Uterus (tissue), 4 donors: ENCODE results near the gene NRXN2. TPM values are rescaled to one million over a fixed set of nuclear protein-coding genes. Genes with fewer than 3 reads are reported as not detected.

ENCODE experiments used
- DNase-seq, 2 donors: peaks; one replicate each; pipeline ENCODE4 v3.0.0-alpha.2; 2019 to 2020
- H3K27ac ChIP-seq, 2 donors: fragments of 200-600 bp; sonication (generic); 1 replicate in 1 of 2; 2 replicates in 1 of 2; pipeline ENCODE4 v1.5.1; 2016 to 2018
- H3K27me3 ChIP-seq, 2 donors: fragments of 200-600 bp; sonication (generic); one replicate each; pipeline ENCODE4 v1.5.1; 2018 to 2019; ENCODE audit warnings: control low read depth in 1 of 2
- H3K36me3 ChIP-seq, 2 donors: fragments of 200-600 bp; sonication (generic); one replicate each; pipeline ENCODE4 v1.5.1; 2019; ENCODE audit warnings: control low read depth in 1 of 2
- H3K4me1 ChIP-seq, 2 donors: fragments of 200-600 bp; sonication (generic); one replicate each; pipeline ENCODE4 v1.5.1; 2018 to 2019; ENCODE audit warnings: control low read depth in 1 of 2
- H3K4me3 ChIP-seq, 2 donors: fragments of 200-600 bp; sonication (generic); 1 replicate in 1 of 2; 2 replicates in 1 of 2; pipeline ENCODE4 v1.5.1; 2018 to 2019; ENCODE audit warnings: mild to moderate bottlenecking in 1 of 2
- H3K9me3 ChIP-seq, 2 donors: fragments of 200-600 bp; sonication (generic); one replicate each; pipeline ENCODE4 v1.5.1; 2019; ENCODE audit warnings: control low read depth in 1 of 2
- CTCF ChIP-seq, 4 experiments: fragments of 200-600 bp in 2 of 4; fragments of 450-650 bp in 2 of 4; sonication (generic) in 2 of 4; IDR thresholded peaks; one replicate each; pipeline ENCODE4 v1.5.1; 2016 to 2019; ENCODE audit warnings: antibody characterized with exemption in 4 of 4, mild to moderate bottlenecking in 2 of 4, moderate library complexity in 1 of 4
- POLR2A ChIP-seq, 2 donors: fragments of 450-650 bp; IDR thresholded peaks; one replicate each; pipeline ENCODE4 v1.6.1; 2016; ENCODE audit warnings: antibody characterized with exemption in 2 of 2, mild to moderate bottlenecking in 1 of 2, moderate library complexity in 1 of 2
- intact Hi-C: fragments of 100-400 bp; cut with DNase I; formaldehyde crosslinking; loops from one replicate; pipeline ENCODE4 v1.15.1; 2023; ENCODE audit warnings: low total_unique reads
- total RNA-seq, 4 donors: library from RNA; depleted of rRNA in 3 of 4; stranded (reverse); fragments of >200 nt in 3 of 4; gene quantifications; one replicate each; pipeline versions ENCODE4 v1.1.0 to v1.2.4, GENCODE V29; 2014 to 2023
- donor health status: DM: yes; HTN: yes; CAD: no.

NRXN2 gene
- total RNA-seq, 4 donors from 2014 or later: 0.88 to 48.4 (median 12.6) TPM

GRCh38 chr11:64742889-64743590, 20.0 kb upstream of the NRXN2 start:
- Histone ChIP-seq H3K36me3 (no peaks in the 10 kb centered on the region), H3K27ac (peak overlapping the region; percentile 87 to 91), H3K4me1 (peaks cover 0 to 7% of the 10 kb centered on the region in 2 donors), H3K4me3 (peak overlapping the region; percentile 42 to 49), H3K27me3 (no peaks in the 10 kb centered on the region), H3K9me3 (no peaks in the 10 kb centered on the region)
- peak; percentile 78 to 84 for DNase-seq
- TF ChIP-seq POLR2A (IDR thresholded peaks at IDR 0.05) (peak in 1 of 2 donors; percentile 25), CTCF (IDR thresholded peaks at IDR 0.05) (peak; percentile 69 to 85 (median 76))
- intact Hi-C loops: no loop called here

- no peaks in the 10 kb centered on the region for H3K36me3 ChIP-seq
- peak overlapping the region; percentile 42 to 49 for H3K4me3 ChIP-seq
- TF ChIP-seq CTCF (IDR thresholded peaks at IDR 0.05) (no peak), POLR2A (IDR thresholded peaks at IDR 0.05) (no peak)
- peaks cover 0 to 7% of the 10 kb centered on the region in 2 donors for H3K4me1 ChIP-seq
- H3K9me3 ChIP-seq: no peaks in the 10 kb centered on the region
- intact Hi-C loops: no loop called here
- peak; percentile 32 to 34 for DNase-seq
- H3K27me3 ChIP-seq: no peaks in the 10 kb centered on the region
- H3K27ac ChIP-seq: peak overlapping the region; percentile 87 to 91
Observed at GRCh38 chr11:64742087-64742888, 19.3 kb upstream of the NRXN2 start.

GRCh38 chr11:64741375-64742086, 18.5 kb upstream of the NRXN2 start:
- Histone ChIP-seq H3K27me3 (no peaks in the 10 kb centered on the region), H3K4me1 (peaks cover 0 to 7% of the 10 kb centered on the region in 2 donors), H3K27ac (peak overlapping the region in 1 of 2 donors; percentile 87), H3K4me3 (no peak overlapping the region), H3K9me3 (no peaks in the 10 kb centered on the region), H3K36me3 (no peaks in the 10 kb centered on the region)
- TF ChIP-seq CTCF (IDR thresholded peaks at IDR 0.05) (no peak), POLR2A (IDR thresholded peaks at IDR 0.05) (no peak)
- intact Hi-C loops: no loop called here
- DNase-seq: no peak

GRCh38 chr11:64739871-64740270, 16.9 kb upstream of the NRXN2 start:
- no peak for TF ChIP-seq POLR2A (IDR thresholded peaks at IDR 0.05)
- TF ChIP-seq CTCF (IDR thresholded peaks at IDR 0.05): no peak
- H3K27me3 ChIP-seq: no peaks in the 10 kb centered on the region
- no peak overlapping the region for H3K27ac ChIP-seq
- DNase-seq: no peak
- intact Hi-C loops: no loop called here
- no peaks in the 10 kb centered on the region for H3K9me3 ChIP-seq
- peaks cover 0 to 7% of the 10 kb centered on the region in 2 donors for H3K4me1 ChIP-seq
- H3K4me3 ChIP-seq: no peak overlapping the region
- H3K36me3 ChIP-seq: no peaks in the 10 kb centered on the region
